Measurements from ENCODE around the gene CADPS.

The CADPS gene

GRCh38 chr3:62577153-62577552, 298.1 kb downstream of the CADPS start:
- TF ChIP-seq CTCF (IDR thresholded peaks at IDR 0.05; ENCODE audit: low read depth, low read length, missing control alignments) = no peak
- no peak overlapping the region for H3K4me3 ChIP-seq (ENCODE audit: low read depth, low read length)
- DNase-seq (ENCODE audit: low read depth) = no peak

GRCh38 chr3:62574266-62574898, 300.8 kb downstream of the CADPS start:
- DNase-seq (ENCODE audit: low read depth) = no peak
- TF ChIP-seq CTCF (IDR thresholded peaks at IDR 0.05; ENCODE audit: low read depth, low read length, missing control alignments) = no peak
- H3K4me3 ChIP-seq (ENCODE audit: low read depth, low read length) = no peak overlapping the region

GRCh38 chr3:62571916-62572315, 303.3 kb downstream of the CADPS start:
- no peak for DNase-seq (ENCODE audit: low read depth)
- H3K4me3 ChIP-seq (ENCODE audit: low read depth, low read length) = no peak overlapping the region
- TF ChIP-seq CTCF (IDR thresholded peaks at IDR 0.05; ENCODE audit: low read depth, low read length, missing control alignments) = no peak

GRCh38 chr3:62570888-62571287, 304.3 kb downstream of the CADPS start:
- TF ChIP-seq CTCF (IDR thresholded peaks at IDR 0.05; ENCODE audit: low read depth, low read length, missing control alignments) = no peak
- H3K4me3 ChIP-seq (ENCODE audit: low read depth, low read length) = no peak overlapping the region
- DNase-seq (ENCODE audit: low read depth) = no peak

- no peak for DNase-seq (ENCODE audit: low read depth)
- no peak for TF ChIP-seq CTCF (IDR thresholded peaks at IDR 0.05; ENCODE audit: low read depth, low read length, missing control alignments)
- no peak overlapping the region for H3K4me3 ChIP-seq (ENCODE audit: low read depth, low read length)
Observed at GRCh38 chr3:62569609-62570008, 305.6 kb downstream of the CADPS start.

- no peak overlapping the region for H3K4me3 ChIP-seq (ENCODE audit: low read depth, low read length)
- TF ChIP-seq CTCF (IDR thresholded peaks at IDR 0.05; ENCODE audit: low read depth, low read length, missing control alignments) = no peak
- DNase-seq (ENCODE audit: low read depth) = no peak
Observed at GRCh38 chr3:62567097-62568021, 307.9 kb downstream of the CADPS start.

All from GM12864 (cell line).